Measurements from ENCODE around the gene SPATA6.
"Not testable (repeated sequence)": the region's sequence is repeated elsewhere in the genome, so short reads cannot be mapped to it uniquely, and the experiment has no call there.

- TF ChIP-seq CTCF (IDR thresholded peaks at IDR 0.05; ENCODE audit: control extremely low read depth in 1 of 3, insufficient read depth in 1 of 3, low read depth in 1 of 3, low read length in 3 of 3); CHD2 (IDR thresholded peaks at IDR 0.05; ENCODE audit: low read length); POLR2AphosphoS5 (IDR thresholded peaks at IDR 0.05; ENCODE audit: low read depth, low read length); CREB1 (IDR thresholded peaks at IDR 0.05); POLR2A (IDR thresholded peaks at IDR 0.05; ENCODE audit: control extremely low read depth in 1 of 2, low read depth in 2 of 2, low read length in 2 of 2); MAX (IDR thresholded peaks at IDR 0.05); RAD21 (IDR thresholded peaks at IDR 0.05 in 1 of 2, conservative IDR thresholded peaks at IDR 0.05 in 1 of 2; ENCODE audit: low read depth in 2 of 2, low read length in 2 of 2); EGR1 (IDR thresholded peaks at IDR 0.05; ENCODE audit: borderline replicate concordance, low read depth, low read length); SIN3A (conservative IDR thresholded peaks at IDR 0.05 in 1 of 2, IDR thresholded peaks at IDR 0.05 in 1 of 2; ENCODE audit: low read depth in 1 of 2, low read length in 2 of 2); ZNF274 (IDR thresholded peaks at IDR 0.05; ENCODE audit: borderline replicate concordance, extremely low read depth, low read length); E2F6 (IDR thresholded peaks at IDR 0.05); YY1 (IDR thresholded peaks at IDR 0.05; ENCODE audit: low read depth, low read length); EZH2 (IDR thresholded peaks at IDR 0.05; ENCODE audit: low read depth, low read length, severe bottlenecking); ASH2L (IDR thresholded peaks at IDR 0.05; ENCODE audit: low read length): not testable (repeated sequence)
These were observed 177.9 kb downstream of the SPATA6 start for GRCh38 chr1:48294094-48294493.

Measured in H1 (cell line).